Liver (tissue), 9 donors: ENCODE results near the gene WHRN. TPM values are rescaled to one million over a fixed set of nuclear protein-coding genes. Genes with fewer than 3 reads are reported as not detected.

Experiments
- DNase-seq: peaks from one replicate; pipeline ENCODE4 v3.0.0-alpha.2; 2017; ENCODE audit warnings: low spot score
- H3K27ac ChIP-seq, 2 donors: one replicate each; pipeline ENCODE4 v1.7.0; 2013; ENCODE audit warnings: inconsistent platforms in 2 of 2, low read length in 2 of 2, control low read depth in 1 of 2, low read depth in 1 of 2, mild to moderate bottlenecking in 1 of 2
- H3K27me3 ChIP-seq, 4 donors: one replicate each; pipeline versions ENCODE4 v1.6.1 to v1.7.0; 2013; ENCODE audit warnings: low read length in 3 of 4, inconsistent platforms in 1 of 4, mild to moderate bottlenecking in 1 of 4, moderate library complexity in 1 of 4; ENCODE audit not compliant: control insufficient read depth in 4 of 4, insufficient read depth in 4 of 4
- H3K36me3 ChIP-seq, 4 donors: one replicate each; pipeline versions ENCODE4 v1.6.1 to v1.7.0; 2013; ENCODE audit warnings: low read length in 3 of 4, mild to moderate bottlenecking in 3 of 4, low read depth in 1 of 4, moderate library complexity in 1 of 4; ENCODE audit not compliant: control insufficient read depth in 4 of 4, insufficient read depth in 3 of 4
- H3K4me1 ChIP-seq, 4 donors: one replicate each; pipeline versions ENCODE4 v1.6.1 to v1.7.0; 2013; ENCODE audit warnings: low read length in 3 of 4, mild to moderate bottlenecking in 3 of 4, moderate library complexity in 1 of 4; ENCODE audit not compliant: control insufficient read depth in 4 of 4, insufficient read depth in 4 of 4
- H3K4me3 ChIP-seq, 3 donors: one replicate each; pipeline versions ENCODE4 v1.6.1 to v1.7.0; 2013; ENCODE audit warnings: low read length in 3 of 3, control low read depth in 1 of 3, low read depth in 1 of 3, mild to moderate bottlenecking in 1 of 3
- H3K9ac ChIP-seq, 2 donors: one replicate each; pipeline ENCODE4 v1.7.0; 2013; ENCODE audit warnings: low read length in 2 of 2, mild to moderate bottlenecking in 2 of 2, moderate library complexity in 2 of 2, control low read depth in 1 of 2, low read depth in 1 of 2
- H3K9me3 ChIP-seq, 4 donors: one replicate each; pipeline versions ENCODE4 v1.6.1 to v1.7.0; 2013; ENCODE audit warnings: low read length in 3 of 4; ENCODE audit not compliant: control insufficient read depth in 4 of 4
- ATF3 ChIP-seq: IDR thresholded peaks from 2 replicates; pipeline ENCODE4 v1.6.1; 2016; ENCODE audit warnings: antibody characterized with exemption
- CTCF ChIP-seq: fragments of 150-350 bp; IDR thresholded peaks from 2 replicates; pipeline ENCODE4 v1.5.1; 2017; ENCODE audit warnings: improper control_type of control experiment, low read depth, low read length; ENCODE audit not compliant: missing input control
- EGR1 ChIP-seq, 2 donors: IDR thresholded peaks; 2 replicates each; pipeline ENCODE4 v1.6.1; 2016 to 2018; ENCODE audit warnings: antibody characterized with exemption in 2 of 2, low read depth in 2 of 2
- FOXA1 ChIP-seq: IDR thresholded peaks from 2 replicates; pipeline ENCODE4 v1.6.1; 2016; ENCODE audit warnings: antibody characterized with exemption
- FOXA2 ChIP-seq: IDR thresholded peaks from 2 replicates; pipeline ENCODE4 v1.6.1; 2016; ENCODE audit warnings: antibody characterized with exemption
- GABPA ChIP-seq, 2 donors: IDR thresholded peaks in 1 of 2; conservative IDR thresholded peaks in 1 of 2; 2 replicates each; pipeline ENCODE4 v1.6.1; 2016; ENCODE audit warnings: antibody characterized with exemption in 2 of 2, mild to moderate bottlenecking in 1 of 2, moderate library complexity in 1 of 2
- HNF4A ChIP-seq, 2 donors: conservative IDR thresholded peaks; 2 replicates each; pipeline ENCODE4 v1.6.1; 2016; ENCODE audit warnings: antibody characterized with exemption in 2 of 2, mild to moderate bottlenecking in 2 of 2
- HNF4G ChIP-seq: IDR thresholded peaks from 2 replicates; pipeline ENCODE4 v1.6.1; 2016; ENCODE audit warnings: antibody characterized with exemption
- JUND ChIP-seq, 2 donors: IDR thresholded peaks; 2 replicates each; pipeline ENCODE4 v1.6.1; 2016; ENCODE audit warnings: antibody characterized with exemption in 2 of 2
- MAX ChIP-seq: IDR thresholded peaks from 2 replicates; pipeline ENCODE4 v1.6.1; 2016; ENCODE audit warnings: antibody characterized with exemption
- NR2F2 ChIP-seq: IDR thresholded peaks from 2 replicates; pipeline ENCODE4 v1.6.1; 2016; ENCODE audit warnings: antibody characterized with exemption
- RAD21 ChIP-seq, 2 donors: IDR thresholded peaks; 2 replicates each; pipeline ENCODE4 v1.6.1; 2016; ENCODE audit warnings: antibody characterized with exemption in 2 of 2, mild to moderate bottlenecking in 2 of 2
- SP1 ChIP-seq: IDR thresholded peaks from 2 replicates; pipeline ENCODE4 v1.6.1; 2018; ENCODE audit warnings: antibody characterized with exemption, mild to moderate bottlenecking
- TAF1 ChIP-seq: conservative IDR thresholded peaks from 2 replicates; pipeline ENCODE4 v1.6.1; 2016; ENCODE audit warnings: antibody characterized with exemption, mild to moderate bottlenecking
- YY1 ChIP-seq: IDR thresholded peaks from 2 replicates; pipeline ENCODE4 v1.6.1; 2016; ENCODE audit warnings: antibody characterized with exemption, mild to moderate bottlenecking
- ZBTB33 ChIP-seq: IDR thresholded peaks from 2 replicates; pipeline ENCODE4 v1.6.1; 2016; ENCODE audit warnings: antibody characterized with exemption
- WGBS: extraction: QIAGEN DNeasy Blood & Tissue Kit; methylation state at CpG from one replicate; pipeline ENCODE4 v1.1.7; 2013; 5-methylcytosine and 5-hydroxymethylcytosine counted together
- polyA plus RNA-seq, 2 donors: library from polyadenylated mRNA; stranded (reverse) in 1 of 2; unstranded in 1 of 2; fragments of 200-250 nt in 1 of 2; fragments of >200 nt in 1 of 2; fragmentation: Nextera tagmentation in 1 of 2; extraction: Ambion mirVana in 1 of 2; gene quantifications; one replicate each; pipeline versions ENCODE4 v1.2.1 to v1.2.3, GENCODE V29; 2013 to 2015
- total RNA-seq, 2 donors: library from RNA; depleted of rRNA; stranded (reverse); fragments of >200 nt; gene quantifications; one replicate each; pipeline ENCODE4 v1.2.3, GENCODE V29; 2014
- donor health status: healthy.
- donor health status: healthy.
- donor health status: healthy.
- donor health status: healthy.
- donor health status: healthy.

Gene WHRN
- total and polyA plus RNA-seq, 4 donors = 0.42 to 1.9 (median 0.88) TPM

- Histone ChIP-seq H3K4me1 (no peaks in the 10 kb centered on the region), H3K4me3 (no peak overlapping the region), H3K9ac (no peak overlapping the region), H3K36me3 (peaks cover 9 to 41% (median 17%) of the 10 kb centered on the region in 4 donors), H3K27me3 (no peaks in the 10 kb centered on the region), H3K9me3 (no peaks in the 10 kb centered on the region), H3K27ac (no peak overlapping the region)
- no peak for DNase-seq
- 96% methylated on average over 19 of the region's 19 CpGs for WGBS
- TF ChIP-seq YY1 (no peak), TAF1 (no peak), JUND (IDR thresholded peaks at IDR 0.05) (no peak), SP1 (no peak), MAX (no peak), FOXA1 (no peak), EGR1 (IDR thresholded peaks at IDR 0.05; ENCODE audit: low read depth in 2 of 2) (no peak), CTCF (no peak), NR2F2 (no peak), ATF3 (no peak), HNF4A (conservative IDR thresholded peaks at IDR 0.05) (no peak)
Observed at GRCh38 chr9:114376586-114377445, 128.5 kb downstream of the WHRN start.

- H3K4me1 ChIP-seq = no peaks in the 10 kb centered on the region
Observed at GRCh38 chr9:114375386-114376175, 129.7 kb downstream of the WHRN start.

GRCh38 chr9:114374936-114375335 lies 130.3 kb downstream of the WHRN start:
- Histone ChIP-seq H3K27me3 (no peaks in the 10 kb centered on the region), H3K4me1 (no peaks in the 10 kb centered on the region), H3K27ac (no peak overlapping the region), H3K4me3 (no peak overlapping the region), H3K36me3 (peaks cover 7 to 37% (median 20%) of the 10 kb centered on the region in 4 donors), H3K9ac (no peak overlapping the region), H3K9me3 (no peaks in the 10 kb centered on the region)
- WGBS = 87% methylated on average over 9 of the region's 9 CpGs
- DNase-seq = no peak
- TF ChIP-seq HNF4G (no peak), ATF3 (no peak), NR2F2 (no peak), HNF4A (conservative IDR thresholded peaks at IDR 0.05) (no peak), JUND (IDR thresholded peaks at IDR 0.05) (no peak), TAF1 (no peak), CTCF (no peak), MAX (no peak), FOXA1 (no peak), FOXA2 (no peak), ZBTB33 (no peak)

More at GRCh38 chr9:114375386-114376175, 129.7 kb downstream of the WHRN start:
- no peak overlapping the region for H3K4me3 ChIP-seq
- 88% methylated on average over 9 of the region's 9 CpGs for WGBS
- no peaks in the 10 kb centered on the region for H3K9me3 ChIP-seq
- H3K36me3 ChIP-seq = peaks cover 8 to 41% (median 19%) of the 10 kb centered on the region in 4 donors
- H3K27ac ChIP-seq = no peak overlapping the region
- H3K9ac ChIP-seq = no peak overlapping the region
- no peaks in the 10 kb centered on the region for H3K27me3 ChIP-seq
- TF ChIP-seq GABPA (IDR thresholded peaks at IDR 0.05 in 1 of 2, conservative IDR thresholded peaks at IDR 0.05 in 1 of 2) (no peak), MAX (no peak), TAF1 (no peak), RAD21 (IDR thresholded peaks at IDR 0.05) (no peak), SP1 (no peak), FOXA1 (no peak), JUND (IDR thresholded peaks at IDR 0.05) (no peak), YY1 (no peak)
- DNase-seq = no peak
